Activated naive CD4-positive, alpha-beta T cell treated with anti-CD3 and anti-CD28 coated beads, Interleukin-2, amount 50 U/mL, for 24 hours (primary cell): ENCODE measurements around the gene ANKRD29.

Experiments
- H3K27ac Mint-ChIP-seq: one replicate; pipeline ENCODE4 v1.8.0; 2021; ENCODE audit warnings: mild to moderate bottlenecking, mixed read lengths
- H3K27me3 Mint-ChIP-seq: one replicate; pipeline ENCODE4 v1.8.0; 2021; ENCODE audit warnings: mixed read lengths
- H3K36me3 Mint-ChIP-seq: one replicate; pipeline ENCODE4 v1.8.0; 2021; ENCODE audit warnings: mixed read lengths
- H3K4me1 Mint-ChIP-seq: one replicate; pipeline ENCODE4 v1.8.0; 2021; ENCODE audit warnings: mixed read lengths
- H3K4me3 Mint-ChIP-seq: one replicate; pipeline ENCODE4 v1.8.0; 2021; ENCODE audit warnings: mild to moderate bottlenecking, mixed read lengths
- H3K9me3 Mint-ChIP-seq: one replicate; pipeline ENCODE4 v1.8.0; 2021; ENCODE audit warnings: mixed read lengths

Gene ANKRD29

DNA sequence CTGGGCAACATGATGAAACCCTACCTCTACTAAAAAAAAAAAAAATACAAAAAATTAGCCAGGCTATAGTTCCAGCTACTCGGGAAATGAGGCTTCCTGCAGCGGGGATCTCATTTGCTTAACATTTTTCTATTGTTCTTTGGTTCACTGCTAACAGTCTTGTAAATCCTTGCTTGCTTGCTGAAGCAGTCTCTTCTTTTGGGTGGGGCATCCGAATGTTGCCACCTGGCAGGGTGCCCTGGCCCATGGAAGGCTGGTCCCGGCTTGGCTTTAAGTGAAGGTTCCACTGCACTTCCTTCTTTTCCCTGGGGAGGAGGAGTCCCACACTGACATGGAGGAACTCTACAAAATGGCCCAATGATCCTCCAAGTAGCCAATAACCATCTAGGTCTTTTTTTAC is 6.0 kb upstream of the ANKRD29 start:
- Mint-ChIP-seq H3K4me1 (peaks cover 5% of the 10 kb centered on the region), H3K9me3 (no peaks in the 10 kb centered on the region), H3K4me3 (no peak overlapping the region), H3K27me3 (no peaks in the 10 kb centered on the region), H3K27ac (no peak overlapping the region), H3K36me3 (no peaks in the 10 kb centered on the region)

DNA sequence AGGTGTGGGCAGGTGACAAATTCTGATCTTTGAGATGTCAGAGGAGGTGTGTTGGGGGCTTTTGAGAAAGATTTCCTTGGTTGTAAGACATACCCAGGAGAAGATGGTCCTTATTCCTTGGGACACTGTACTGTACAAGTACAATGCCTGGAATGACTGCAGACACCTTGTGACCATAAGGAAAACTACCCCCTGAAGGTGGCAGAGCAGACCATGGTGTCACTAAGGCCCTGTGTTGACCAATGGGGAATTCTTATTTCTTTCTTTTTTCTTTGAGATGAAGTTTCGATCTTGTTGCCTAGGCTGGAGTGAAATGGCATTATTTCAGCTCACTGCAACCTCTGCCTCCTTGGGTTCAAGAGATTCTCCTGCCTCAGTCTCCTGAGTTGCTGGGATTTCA is 4.4 kb upstream of the ANKRD29 start:
- H3K27me3 Mint-ChIP-seq, result no peaks in the 10 kb centered on the region
- no peaks in the 10 kb centered on the region for H3K36me3 Mint-ChIP-seq
- no peak overlapping the region for H3K27ac Mint-ChIP-seq
- H3K9me3 Mint-ChIP-seq, result no peaks in the 10 kb centered on the region
- H3K4me1 Mint-ChIP-seq, result peaks cover 14% of the 10 kb centered on the region
- H3K4me3 Mint-ChIP-seq, result no peak overlapping the region

DNA sequence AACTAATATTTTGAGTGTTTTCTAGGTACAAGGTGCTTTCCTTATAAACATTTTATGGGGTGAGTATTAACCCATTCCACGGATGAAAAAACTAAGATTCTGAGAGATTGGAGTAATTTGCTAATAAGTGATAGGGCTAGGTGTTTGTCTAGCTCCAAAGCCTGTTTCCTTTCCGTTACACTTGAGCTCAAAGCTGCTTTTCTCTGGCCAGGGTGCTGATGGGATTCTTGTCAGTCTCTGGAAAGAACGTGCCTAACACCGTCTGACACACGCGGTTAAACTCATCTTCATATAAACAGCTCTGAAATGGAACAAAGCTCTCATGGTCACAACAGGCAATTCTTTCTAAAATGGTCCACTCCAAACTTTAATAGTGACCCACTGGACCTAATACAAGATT is 2.0 kb upstream of the ANKRD29 start:
- Mint-ChIP-seq H3K27ac (no peak overlapping the region), H3K4me3 (no peak overlapping the region), H3K36me3 (no peaks in the 10 kb centered on the region), H3K4me1 (peaks cover 27% of the 10 kb centered on the region), H3K9me3 (no peaks in the 10 kb centered on the region), H3K27me3 (peaks cover 2% of the 10 kb centered on the region)

DNA sequence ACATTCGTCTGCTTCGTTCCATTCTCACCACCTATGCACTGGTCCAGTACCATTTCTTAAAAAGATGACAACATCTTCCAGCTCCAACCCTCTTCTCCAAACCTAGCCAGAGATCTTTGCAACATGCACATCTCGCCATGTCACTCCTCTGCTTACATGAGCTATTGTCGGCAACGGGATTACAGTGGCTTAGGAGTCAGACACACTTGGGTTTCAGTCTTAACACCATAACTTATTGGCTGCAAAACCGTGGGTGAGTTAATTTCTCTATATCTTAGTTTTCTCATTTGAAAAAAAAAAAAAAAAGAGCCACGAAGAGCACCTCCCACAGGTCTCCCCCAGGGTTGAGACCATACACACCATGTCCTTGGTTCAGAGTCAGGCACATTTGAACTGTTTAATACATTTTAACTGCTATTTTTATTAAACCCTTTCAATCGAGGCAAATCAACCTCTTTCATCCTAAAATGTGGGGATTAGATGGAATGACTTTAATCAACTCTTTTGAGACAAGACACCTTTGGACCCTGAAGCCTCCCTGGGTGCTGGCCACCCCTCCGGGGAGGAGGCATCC is 889 bp downstream of the ANKRD29 start:
- H3K27me3 Mint-ChIP-seq, result peaks cover 4% of the 10 kb centered on the region
- H3K36me3 Mint-ChIP-seq, result no peaks in the 10 kb centered on the region
- peak overlapping the region; percentile 67 for H3K4me3 Mint-ChIP-seq
- peaks cover 27% of the 10 kb centered on the region for H3K4me1 Mint-ChIP-seq
- H3K9me3 Mint-ChIP-seq, result no peaks in the 10 kb centered on the region
- peak overlapping the region; percentile 52 for H3K27ac Mint-ChIP-seq

DNA sequence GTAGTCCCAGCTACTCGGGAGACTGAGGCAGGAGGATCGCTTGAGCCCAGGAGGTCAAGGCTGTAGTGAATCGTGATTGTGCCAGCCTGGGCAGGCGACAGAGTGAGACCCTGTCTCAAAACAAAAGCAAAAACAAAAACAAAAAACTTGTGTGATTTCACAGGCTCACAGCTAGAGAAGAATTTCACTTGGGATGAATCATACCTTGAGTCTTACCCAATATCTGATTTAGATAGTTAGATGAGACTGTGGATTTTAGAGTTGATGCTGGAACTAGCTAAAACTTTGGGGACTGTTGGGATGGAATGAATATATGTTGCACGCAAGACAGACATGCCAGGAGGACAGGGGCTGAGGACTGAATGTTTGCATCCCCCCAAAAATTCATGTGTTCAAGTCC is 4.4 kb downstream of the ANKRD29 start:
- Mint-ChIP-seq H3K4me1 (peaks cover 20% of the 10 kb centered on the region), H3K27me3 (peaks cover 4% of the 10 kb centered on the region), H3K9me3 (no peaks in the 10 kb centered on the region), H3K36me3 (no peaks in the 10 kb centered on the region), H3K4me3 (no peak overlapping the region), H3K27ac (no peak overlapping the region)

DNA sequence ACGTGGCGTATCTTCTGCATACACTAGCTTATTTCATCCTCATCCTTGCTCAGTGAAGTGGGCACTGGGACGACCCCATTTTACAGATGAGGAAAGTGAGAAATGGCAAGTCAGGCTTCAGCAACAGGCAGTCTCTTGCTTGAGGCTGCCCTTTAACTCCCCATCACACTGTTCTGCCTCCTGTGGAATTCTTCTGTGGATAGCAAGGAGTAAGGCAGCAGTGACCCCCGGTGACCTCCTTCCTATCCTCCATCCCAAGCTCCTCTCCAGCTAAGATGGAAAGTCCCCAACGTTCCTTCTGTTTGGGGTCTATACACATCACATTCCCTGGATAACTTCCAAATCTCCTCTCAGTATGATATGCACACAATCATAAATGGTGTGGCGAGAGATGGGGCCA is 10.5 kb downstream of the ANKRD29 start:
- Mint-ChIP-seq H3K9me3 (no peaks in the 10 kb centered on the region), H3K4me1 (no peaks in the 10 kb centered on the region), H3K36me3 (no peaks in the 10 kb centered on the region), H3K27me3 (no peaks in the 10 kb centered on the region), H3K4me3 (no peak overlapping the region), H3K27ac (no peak overlapping the region)

DNA sequence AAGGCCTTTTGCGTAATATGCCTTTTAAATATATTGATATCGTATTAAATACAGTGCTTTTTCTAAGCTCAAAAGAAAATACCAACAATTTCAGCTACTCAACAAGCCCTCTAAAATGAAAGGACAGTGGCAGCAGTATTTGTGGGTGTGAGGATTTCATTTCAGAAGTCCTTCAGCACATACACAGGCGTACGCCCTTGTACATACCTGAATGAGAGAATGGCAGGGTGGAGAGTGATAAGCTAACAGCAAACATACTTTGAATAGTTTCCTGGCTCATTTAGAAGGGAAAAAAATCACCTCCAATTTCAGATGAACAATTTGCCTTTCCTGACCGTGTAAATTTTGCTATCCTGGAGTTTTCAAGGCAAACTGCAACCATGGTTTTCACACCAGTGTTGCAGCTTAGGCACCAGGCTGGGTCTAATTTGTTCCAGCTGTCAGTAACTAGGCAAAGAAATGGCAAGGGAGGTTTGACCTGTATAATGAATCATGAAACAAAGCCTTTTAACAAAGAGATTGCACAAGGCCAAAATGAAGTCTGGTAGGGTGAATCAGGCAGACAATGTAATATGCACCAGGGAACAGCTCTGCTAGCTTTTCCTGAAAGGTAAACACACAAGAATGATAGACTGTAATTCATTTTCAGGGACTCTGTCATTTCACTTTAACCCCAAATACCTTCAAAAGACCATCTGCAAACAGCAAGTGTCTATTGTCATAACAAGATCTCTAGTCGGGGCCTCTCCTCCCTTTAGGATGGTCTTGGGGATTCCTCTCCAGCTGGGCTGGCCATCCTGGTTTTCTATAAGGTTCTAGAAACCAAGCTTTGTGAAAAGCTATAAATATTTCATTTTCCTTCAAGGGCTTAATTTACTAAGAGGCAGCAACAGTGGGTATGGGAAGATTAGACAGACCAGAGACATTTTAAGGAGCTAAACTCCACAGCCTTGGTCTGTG is 11.5 kb downstream of the ANKRD29 start:
- Mint-ChIP-seq H3K4me1 (no peaks in the 10 kb centered on the region), H3K36me3 (no peaks in the 10 kb centered on the region), H3K4me3 (no peak overlapping the region), H3K27ac (no peak overlapping the region), H3K9me3 (no peaks in the 10 kb centered on the region), H3K27me3 (no peaks in the 10 kb centered on the region)

DNA sequence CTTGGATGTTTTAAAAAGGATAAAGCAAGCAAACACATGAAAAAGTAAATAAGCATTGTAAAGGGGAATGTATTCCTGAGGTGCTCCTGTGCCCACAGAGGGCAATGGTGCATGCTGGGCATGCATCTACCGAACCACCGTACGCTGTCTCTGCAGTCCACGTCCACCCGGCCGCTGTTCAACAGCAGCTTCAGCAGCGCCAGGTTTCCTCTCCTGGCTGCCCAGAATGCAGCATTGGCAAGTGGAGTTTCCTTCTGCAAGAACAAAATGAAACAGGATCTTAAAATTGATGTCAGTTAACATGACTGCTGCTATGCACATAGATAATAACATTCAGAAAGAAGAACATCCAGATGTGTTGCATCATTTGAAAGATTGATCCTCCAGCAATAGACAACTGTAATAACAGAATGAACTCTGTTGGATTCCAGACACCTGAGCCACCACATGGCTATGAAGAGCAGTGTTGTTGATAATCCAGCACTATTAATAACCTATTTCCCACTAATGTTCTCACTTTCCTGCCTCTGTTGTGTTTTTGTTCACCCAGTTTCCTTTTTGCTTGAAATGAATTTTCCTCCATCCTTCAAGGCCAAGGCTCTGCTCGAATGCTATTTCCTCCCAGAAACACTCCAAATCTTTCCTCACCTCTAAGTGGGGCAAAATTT is 13.6 kb downstream of the ANKRD29 start:
- Mint-ChIP-seq H3K4me3 (no peak overlapping the region), H3K27ac (no peak overlapping the region), H3K4me1 (no peaks in the 10 kb centered on the region), H3K9me3 (no peaks in the 10 kb centered on the region), H3K36me3 (no peaks in the 10 kb centered on the region), H3K27me3 (no peaks in the 10 kb centered on the region)

DNA sequence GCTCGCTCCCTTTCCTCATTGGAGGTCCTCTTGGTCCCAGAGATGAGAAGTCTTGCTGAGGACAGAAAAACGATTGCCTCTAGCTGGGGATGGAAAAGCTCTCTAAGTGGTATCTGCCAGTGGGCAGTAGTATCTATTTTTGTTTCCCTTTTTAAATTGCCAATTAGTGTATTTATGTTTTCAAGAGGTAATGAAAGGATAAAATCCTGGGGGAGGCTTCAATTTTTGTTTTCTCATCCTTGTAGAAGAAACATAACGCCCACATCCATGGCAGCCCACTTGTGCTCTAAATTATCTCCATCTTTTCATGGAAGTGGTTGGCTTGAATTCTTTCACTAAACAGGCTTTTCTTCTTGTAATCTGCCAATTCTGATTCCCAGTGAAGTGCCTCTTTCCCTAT is 14.3 kb downstream of the ANKRD29 start:
- no peaks in the 10 kb centered on the region for H3K36me3 Mint-ChIP-seq
- no peak overlapping the region for H3K27ac Mint-ChIP-seq
- H3K4me1 Mint-ChIP-seq, result no peaks in the 10 kb centered on the region
- H3K27me3 Mint-ChIP-seq, result no peaks in the 10 kb centered on the region
- H3K9me3 Mint-ChIP-seq, result no peaks in the 10 kb centered on the region
- H3K4me3 Mint-ChIP-seq, result no peak overlapping the region

DNA sequence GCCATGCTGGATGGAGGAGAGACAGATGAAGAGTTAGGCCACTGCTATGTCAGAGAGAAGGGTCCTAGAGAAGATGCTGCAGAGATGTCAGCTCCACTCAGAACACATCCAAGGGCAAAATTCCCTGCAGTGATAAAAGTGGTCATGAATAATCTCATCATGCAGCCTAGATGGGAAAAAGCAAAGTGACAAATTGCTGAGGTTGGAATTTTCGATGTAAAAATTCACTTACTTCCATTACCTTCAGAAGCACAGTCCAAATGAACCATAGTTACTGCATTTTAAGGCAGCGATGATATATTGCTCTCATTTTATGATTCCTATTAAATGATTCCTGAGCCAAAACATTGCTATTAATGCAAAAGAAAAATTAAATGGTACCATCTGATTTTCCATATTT is 16.4 kb downstream of the ANKRD29 start:
- Mint-ChIP-seq H3K9me3 (no peaks in the 10 kb centered on the region), H3K27ac (no peak overlapping the region), H3K4me1 (no peaks in the 10 kb centered on the region), H3K4me3 (no peak overlapping the region), H3K27me3 (no peaks in the 10 kb centered on the region), H3K36me3 (no peaks in the 10 kb centered on the region)

DNA sequence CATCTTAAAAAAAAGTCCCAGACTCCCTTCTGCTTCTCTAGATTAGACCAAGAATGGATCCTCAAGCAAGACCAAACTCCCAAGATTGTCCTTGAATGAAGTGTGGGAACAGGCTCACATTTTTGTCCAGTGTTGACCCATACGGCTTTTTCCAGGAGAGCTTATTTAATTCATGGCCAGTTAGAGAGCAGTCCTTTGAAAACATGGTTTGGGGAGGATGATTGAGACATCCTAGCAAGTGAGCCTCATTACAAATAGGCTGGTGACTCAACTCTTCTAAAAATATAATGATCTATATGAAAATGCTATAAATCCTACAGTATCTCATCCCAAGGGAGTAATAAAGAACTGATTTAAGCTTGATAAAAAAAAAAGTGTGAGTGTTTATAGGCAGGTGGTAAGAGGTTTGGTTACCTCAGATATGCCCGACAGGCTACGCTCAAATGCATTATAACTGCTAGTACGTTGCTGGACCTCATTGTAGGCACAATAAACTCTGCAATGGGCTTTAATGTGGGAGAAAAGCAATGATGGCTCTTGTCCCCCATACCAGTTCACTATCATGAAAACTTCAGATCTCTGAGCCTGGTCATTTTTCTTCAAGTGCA is 17.0 kb downstream of the ANKRD29 start:
- Mint-ChIP-seq H3K9me3 (no peaks in the 10 kb centered on the region), H3K4me3 (no peak overlapping the region), H3K27me3 (no peaks in the 10 kb centered on the region), H3K36me3 (no peaks in the 10 kb centered on the region), H3K27ac (no peak overlapping the region), H3K4me1 (no peaks in the 10 kb centered on the region)

DNA sequence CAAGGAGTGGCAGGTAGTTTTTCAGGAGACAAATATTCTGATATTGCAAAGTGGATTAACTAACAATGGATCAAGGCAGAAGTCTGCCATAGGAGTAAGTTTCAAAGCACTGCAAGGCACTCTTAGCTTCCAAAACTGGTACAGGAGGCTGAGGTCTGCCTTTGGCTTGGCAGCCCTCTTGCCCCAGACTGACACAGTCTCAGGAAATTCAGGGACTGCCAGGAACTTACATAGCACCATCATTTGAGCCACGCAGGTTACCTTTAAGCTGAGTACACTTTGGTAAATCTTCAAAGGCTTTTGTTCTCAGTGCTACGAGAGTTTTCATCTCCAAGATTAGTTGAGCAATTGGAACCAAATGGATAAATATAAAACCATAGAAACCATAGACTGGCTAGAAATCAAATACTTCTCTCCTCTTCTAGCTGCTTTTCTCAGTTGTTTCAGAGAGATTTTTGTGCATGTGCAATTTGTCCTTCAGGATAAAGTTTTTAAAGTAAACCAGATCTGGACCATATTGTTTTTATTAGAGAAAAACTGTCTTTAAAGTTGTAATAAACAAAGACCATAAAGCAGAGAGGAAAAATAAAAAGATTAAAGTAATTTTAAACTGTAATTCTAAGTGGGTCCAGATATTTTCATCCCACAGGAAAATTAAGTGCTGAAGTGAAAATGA is 18.8 kb downstream of the ANKRD29 start:
- Mint-ChIP-seq H3K27ac (no peak overlapping the region), H3K9me3 (no peaks in the 10 kb centered on the region), H3K27me3 (no peaks in the 10 kb centered on the region), H3K4me1 (no peaks in the 10 kb centered on the region), H3K4me3 (no peak overlapping the region), H3K36me3 (no peaks in the 10 kb centered on the region)

DNA sequence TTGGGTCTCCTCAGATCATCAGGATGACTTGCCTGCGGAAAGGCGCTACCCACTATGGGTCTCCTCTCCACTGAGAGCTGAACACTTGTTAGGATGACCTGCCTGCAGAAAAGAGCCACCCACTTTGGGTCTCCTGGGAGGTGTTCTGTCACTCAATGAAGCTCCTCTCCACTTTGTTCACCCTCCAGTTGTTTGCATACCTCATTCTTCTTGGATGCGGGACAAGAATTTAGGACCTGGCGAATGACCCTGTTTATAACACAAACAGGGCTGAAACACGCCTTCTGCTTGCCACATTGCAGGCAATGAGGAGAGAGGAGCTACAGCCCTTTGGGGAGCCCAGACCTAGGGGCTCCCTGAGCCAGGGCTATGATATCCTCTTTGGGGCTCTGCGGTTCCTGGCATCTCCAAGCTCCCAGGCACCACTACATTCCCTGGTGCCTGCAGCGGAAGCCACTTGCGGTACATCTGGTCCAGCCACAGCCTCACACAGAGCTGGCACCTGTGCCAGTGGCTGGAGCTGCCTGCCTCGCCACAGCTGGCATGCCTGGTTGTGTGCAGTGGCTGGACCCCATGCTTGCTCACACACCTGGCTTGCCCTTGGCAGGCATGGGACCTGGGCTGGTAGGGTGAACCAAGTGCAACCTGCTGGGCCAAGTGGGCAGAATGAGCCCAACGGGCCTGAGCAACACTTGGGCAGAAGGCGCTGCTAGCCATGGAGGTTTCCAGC is 20.6 kb downstream of the ANKRD29 start:
- Mint-ChIP-seq H3K9me3 (no peaks in the 10 kb centered on the region), H3K4me3 (no peak overlapping the region), H3K4me1 (no peaks in the 10 kb centered on the region), H3K36me3 (no peaks in the 10 kb centered on the region), H3K27ac (no peak overlapping the region), H3K27me3 (no peaks in the 10 kb centered on the region)

DNA sequence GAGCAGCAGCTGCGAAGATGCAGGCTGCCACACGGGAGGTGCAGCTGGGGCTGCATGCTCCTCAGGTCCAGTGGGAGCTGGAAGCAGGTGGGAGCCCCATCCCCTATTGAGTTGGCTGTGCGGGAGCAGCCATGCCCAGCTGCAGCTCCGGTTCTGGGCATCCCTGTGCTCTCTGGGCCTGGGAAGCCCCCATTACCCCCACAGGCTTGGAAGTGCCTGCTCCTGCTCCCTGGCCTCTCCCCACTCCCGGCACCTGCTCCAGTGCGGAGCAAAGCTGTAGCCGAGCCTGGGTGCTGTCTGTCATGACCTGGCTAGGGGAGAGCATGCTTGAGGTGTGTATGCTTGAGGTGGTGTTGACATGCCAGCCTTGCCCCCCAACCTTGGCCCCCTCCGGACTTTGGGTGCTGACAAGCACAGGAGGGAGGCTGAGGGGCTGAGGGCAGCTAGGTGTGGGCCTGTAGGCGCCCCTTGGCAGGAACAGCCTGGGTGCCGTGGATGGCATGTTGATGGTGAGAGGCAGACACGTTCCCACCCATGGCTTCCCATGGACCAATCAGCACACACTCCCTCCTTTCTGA is 21.5 kb downstream of the ANKRD29 start:
- Mint-ChIP-seq H3K4me1 (no peaks in the 10 kb centered on the region), H3K9me3 (no peaks in the 10 kb centered on the region), H3K4me3 (no peak overlapping the region), H3K27me3 (no peaks in the 10 kb centered on the region), H3K36me3 (no peaks in the 10 kb centered on the region), H3K27ac (no peak overlapping the region)

DNA sequence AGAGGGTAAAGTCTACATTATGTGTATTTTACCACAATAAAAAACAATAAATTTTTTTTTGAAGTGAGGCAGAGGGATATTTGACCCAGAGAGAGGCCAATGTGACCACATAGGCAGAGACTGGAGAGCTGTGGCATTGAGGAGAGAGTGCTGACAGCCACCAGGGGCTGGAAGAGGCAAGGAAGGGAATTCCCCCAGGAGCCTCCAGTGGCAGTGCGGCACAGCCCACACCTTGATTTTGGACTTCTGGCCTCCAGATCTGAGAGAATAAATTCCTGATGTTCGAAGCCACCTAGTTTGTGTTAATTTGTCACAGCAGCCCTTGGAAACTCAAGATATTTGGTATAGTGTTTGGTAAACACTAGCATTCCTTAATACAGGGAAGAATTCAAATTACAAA is 22.7 kb downstream of the ANKRD29 start:
- Mint-ChIP-seq H3K4me3 (no peak overlapping the region), H3K4me1 (peaks cover 3% of the 10 kb centered on the region), H3K36me3 (no peaks in the 10 kb centered on the region), H3K27me3 (no peaks in the 10 kb centered on the region), H3K9me3 (no peaks in the 10 kb centered on the region), H3K27ac (no peak overlapping the region)
